IPS-18c (cell line): ENCODE results near the gene NANOS2.
A peak's percentile ranks its signal among the peaks of the same experiment; 100 is the strongest.
"Not testable (repeated sequence)": the region's sequence is repeated elsewhere in the genome, so short reads cannot be mapped to it uniquely, and the experiment has no call there.

Source experiments
- H3K4me3 ChIP-seq: 2 replicates; pipeline ENCODE4 v1.7.0; 2013; ENCODE audit warnings: low read depth, mild to moderate bottlenecking, low read length, moderate library complexity; ENCODE audit not compliant: insufficient read depth
- H3K9me3 ChIP-seq: one replicate; pipeline ENCODE4 v1.6.1; 2013; ENCODE audit warnings: mild to moderate bottlenecking, low read length, moderate library complexity; ENCODE audit not compliant: control insufficient read depth, insufficient read depth

NANOS2 gene

GRCh38 chr19:45883881-45884681, 30.5 kb downstream of the NANOS2 start:
- Histone ChIP-seq H3K9me3 (no peaks in the 10 kb centered on the region), H3K4me3 (0 out of 2 replicates have a peak overlapping the region, but pooled peaks have one; percentile 9)

- 0 out of 2 replicates have a peak overlapping the region, but pooled peaks have one; percentile 9 for H3K4me3 ChIP-seq
Measured at GRCh38 chr19:45883586-45883880, 31.0 kb downstream of the NANOS2 start.

GRCh38 chr19:45882652-45883585, 31.7 kb downstream of the NANOS2 start:
- Histone ChIP-seq H3K4me3 (peak overlapping the region; percentile 57), H3K9me3 (no peaks in the 10 kb centered on the region)

More at GRCh38 chr19:45883586-45883880, 31.0 kb downstream of the NANOS2 start:
- no peaks in the 10 kb centered on the region for H3K9me3 ChIP-seq

- peak overlapping the region; percentile 57 for H3K4me3 ChIP-seq
Measured at GRCh38 chr19:45881909-45882528, 32.6 kb downstream of the NANOS2 start.

GRCh38 chr19:45881082-45881908, 33.3 kb downstream of the NANOS2 start:
- Histone ChIP-seq H3K9me3 (no peaks in the 10 kb centered on the region), H3K4me3 (peak overlapping the region; percentile 57)

More at GRCh38 chr19:45881909-45882528, 32.6 kb downstream of the NANOS2 start:
- H3K9me3 ChIP-seq, result no peaks in the 10 kb centered on the region

- Histone ChIP-seq H3K9me3 (no peaks in the 10 kb centered on the region), H3K4me3 (no peak overlapping the region)
Measured at GRCh38 chr19:45879971-45880370, 34.6 kb downstream of the NANOS2 start.

- Histone ChIP-seq H3K4me3 (no peak overlapping the region), H3K9me3 (no peaks in the 10 kb centered on the region)
Measured at GRCh38 chr19:45879055-45879454, 35.5 kb downstream of the NANOS2 start.

- H3K4me3 ChIP-seq, result no peak overlapping the region
- H3K9me3 ChIP-seq, result no peaks in the 10 kb centered on the region
Measured at GRCh38 chr19:45878043-45878794, 36.4 kb downstream of the NANOS2 start.

- no peaks in the 10 kb centered on the region for H3K9me3 ChIP-seq
- peak overlapping the region; percentile 41 for H3K4me3 ChIP-seq
Measured at GRCh38 chr19:45876411-45877197, 38.0 kb downstream of the NANOS2 start.

GRCh38 chr19:45876161-45876410, 38.5 kb downstream of the NANOS2 start:
- no peaks in the 10 kb centered on the region for H3K9me3 ChIP-seq
- peak overlapping the region; percentile 41; the same call in 1 of the 2 replicates for H3K4me3 ChIP-seq

GRCh38 chr19:45874620-45874966, 40.0 kb downstream of the NANOS2 start:
- no peak overlapping the region for H3K4me3 ChIP-seq
- no peaks in the 10 kb centered on the region for H3K9me3 ChIP-seq

- no peak overlapping the region for H3K4me3 ChIP-seq
- H3K9me3 ChIP-seq, result no peaks in the 10 kb centered on the region
Measured at GRCh38 chr19:45873219-45873772, 41.3 kb downstream of the NANOS2 start.

- no peak overlapping the region for H3K4me3 ChIP-seq
- no peaks in the 10 kb centered on the region for H3K9me3 ChIP-seq
Measured at GRCh38 chr19:45872095-45872919, 42.3 kb downstream of the NANOS2 start.

- Histone ChIP-seq H3K9me3 (no peaks in the 10 kb centered on the region), H3K4me3 (no peak overlapping the region)
Measured at GRCh38 chr19:45870798-45871197, 43.8 kb downstream of the NANOS2 start.

GRCh38 chr19:45867241-45867640, 47.3 kb downstream of the NANOS2 start:
- not testable (repeated sequence) for H3K9me3 ChIP-seq, H3K4me3 ChIP-seq
